ENCODE measurements around the gene RNPEPL1. TPM values are rescaled to one million over a fixed set of nuclear protein-coding genes. Genes with fewer than 3 reads are reported as not detected.

The RNPEPL1 gene
- polyA plus RNA-seq, 3 donors: 15.4 to 100 (median 36.4) TPM

GRCh38 chr2:240588006-240588655 is 19.8 kb downstream of the RNPEPL1 start:
- Histone ChIP-seq H4K20me1 (ENCODE audit: insufficient read depth, low read length) (peaks cover 53% of the 10 kb centered on the region), H3K9ac (ENCODE audit: insufficient read depth, low read length, poor library complexity, severe bottlenecking) (no peak overlapping the region)
- WGBS (ENCODE audit: insufficient coverage): 94% methylated on average over 10 of the region's 10 CpGs

GRCh38 chr2:240588669-240589068 is 20.4 kb downstream of the RNPEPL1 start:
- Mint-ChIP-seq H3K36me3 (peaks cover 41 to 51% of the 10 kb centered on the region in 2 donors), H3K27me3 (ENCODE audit: low read depth in 3 of 3) (peaks cover 0 to 3% (median 2%) of the 10 kb centered on the region in 3 donors), H3K9me3 (peaks cover 0 to 3% (median 0%) of the 10 kb centered on the region in 7 donors), H3K4me1 (peaks cover 42% of the 10 kb centered on the region), H3K27ac (peak overlapping the region in 2 of 7 donors; percentile 0 to 17), H3K4me3 (no peak overlapping the region)
- TF ChIP-seq CTCF (IDR thresholded peaks at IDR 0.05): no peak
- Histone ChIP-seq H3K36me3 (replicated peaks in 1 of 2; ENCODE audit: control insufficient read depth in 1 of 2, insufficient read depth in 2 of 2, low read length in 2 of 2) (peaks cover 31 to 48% of the 10 kb centered on the region in 2 donors), H3K9ac (ENCODE audit: insufficient read depth, low read length, poor library complexity, severe bottlenecking) (no peak overlapping the region), H4K20me1 (ENCODE audit: insufficient read depth, low read length) (peaks cover 53% of the 10 kb centered on the region), H3K4me2 (replicated peaks; ENCODE audit: extremely low read depth, low read length, poor library complexity, severe bottlenecking) (no peak overlapping the region), H3K79me2 (ENCODE audit: insufficient read depth, low read length) (peaks cover 80% of the 10 kb centered on the region), H3K9me3 (replicated peaks in 1 of 2; ENCODE audit: control insufficient read depth in 1 of 2, insufficient read depth in 1 of 2, low read length in 2 of 2) (no peaks in the 10 kb centered on the region), H2AFZ (ENCODE audit: insufficient read depth, low read depth, low read length, poor library complexity, severe bottlenecking) (no peak overlapping the region), H3K27ac (ENCODE audit: low read depth in 1 of 2, low read length in 2 of 2) (no peak overlapping the region), H3K4me3 (replicated peaks in 1 of 3; ENCODE audit: low read depth in 2 of 3, low read length in 3 of 3) (no peak overlapping the region), H3K27me3 (ENCODE audit: control insufficient read depth in 2 of 2, insufficient read depth in 2 of 2, low read length in 2 of 2) (no peaks in the 10 kb centered on the region), H3K4me1 (ENCODE audit: control insufficient read depth in 1 of 2, insufficient read depth in 2 of 2, low read length in 2 of 2) (peaks cover 35 to 44% of the 10 kb centered on the region in 2 donors)
- intact Hi-C loops (cut with micrococcal nuclease): loop anchor here (5.0 to 10.0 kb wide), 3 partner anchors 34 to 564 kb away; partner anchors contain the start of gene NDUFA10 (in 1 of the 2)
- 92% methylated on average over 4 of the region's 4 CpGs for WGBS (ENCODE audit: insufficient coverage)
- no peak for DNase-seq

More at GRCh38 chr2:240588006-240588655, 19.8 kb downstream of the RNPEPL1 start:
- H2AFZ ChIP-seq (ENCODE audit: insufficient read depth, low read depth, low read length, poor library complexity, severe bottlenecking): no peak overlapping the region
- TF ChIP-seq CTCF (IDR thresholded peaks at IDR 0.05): no peak
- H3K4me1 Mint-ChIP-seq: peaks cover 46% of the 10 kb centered on the region
- peak overlapping the region; percentile 89 to 91 for H3K4me3 Mint-ChIP-seq
- peaks cover 43 to 50% of the 10 kb centered on the region in 2 donors for H3K36me3 Mint-ChIP-seq
- peak overlapping the region in 2 of 7 donors; percentile 17 to 43 for H3K27ac Mint-ChIP-seq
- peak overlapping the region in 1 of 3 experiments; percentile 80 for H3K4me3 ChIP-seq (replicated peaks in 1 of 3; ENCODE audit: low read depth in 2 of 3, low read length in 3 of 3)
- intact Hi-C loops (cut with micrococcal nuclease): loop anchor here (5.0 to 10.0 kb wide), 3 partner anchors 34 to 563 kb away; partner anchors contain the start of gene NDUFA10 (in 1 of the 2)
- H3K4me2 ChIP-seq (replicated peaks; ENCODE audit: extremely low read depth, low read length, poor library complexity, severe bottlenecking): peak overlapping the region; percentile 96
- no peak overlapping the region for H3K27ac ChIP-seq (ENCODE audit: low read depth in 1 of 2, low read length in 2 of 2)
- H3K79me2 ChIP-seq (ENCODE audit: insufficient read depth, low read length): peaks cover 80% of the 10 kb centered on the region
- H3K4me1 ChIP-seq (ENCODE audit: control insufficient read depth in 1 of 2, insufficient read depth in 2 of 2, low read length in 2 of 2): peaks cover 35 to 45% of the 10 kb centered on the region in 2 donors
- H3K9me3 Mint-ChIP-seq: peaks cover 0 to 3% (median 0%) of the 10 kb centered on the region in 7 donors
- H3K36me3 ChIP-seq (replicated peaks in 1 of 2; ENCODE audit: control insufficient read depth in 1 of 2, insufficient read depth in 2 of 2, low read length in 2 of 2): peaks cover 27 to 46% of the 10 kb centered on the region in 2 donors
- peaks cover 0 to 3% (median 2%) of the 10 kb centered on the region in 3 donors for H3K27me3 Mint-ChIP-seq (ENCODE audit: low read depth in 3 of 3)
- no peak for DNase-seq
- H3K27me3 ChIP-seq (ENCODE audit: control insufficient read depth in 2 of 2, insufficient read depth in 2 of 2, low read length in 2 of 2): no peaks in the 10 kb centered on the region
- H3K9me3 ChIP-seq (replicated peaks in 1 of 2; ENCODE audit: control insufficient read depth in 1 of 2, insufficient read depth in 1 of 2, low read length in 2 of 2): no peaks in the 10 kb centered on the region

Data from CD14-positive monocyte (primary cell).